Dermis blood vessel endothelial cell (primary cell): ENCODE results near the gene GRAPL. TPM values are rescaled to one million over a fixed set of nuclear protein-coding genes. Genes with fewer than 3 reads are reported as not detected.
"Not testable (repeated sequence)": the region's sequence is repeated elsewhere in the genome, so short reads cannot be mapped to it uniquely, and the experiment has no call there.

Experiments
- DNase-seq: peaks from one replicate; pipeline ENCODE4 v3.0.0; 2010
- total RNA-seq: library from RNA; depleted of rRNA; stranded (reverse); fragments of >200 nt; gene quantifications from 2 replicates; pipeline ENCODE4 v1.2.3, GENCODE V29; 2014

GRAPL gene
- total RNA-seq = 17.2 and 36.1 TPM in 2 replicates

- not testable (repeated sequence) for DNase-seq
Measured at GRCh38 chr17:19127148-19127980, at the start of gene GRAPL. TSS of gene GRAPL (plus strand) at chr17:19127589. CDS start at chr17:19127620, 31 bp downstream.

GRCh38 chr17:19088804-19089685 lies 38.3 kb upstream of the GRAPL start:
- not testable (repeated sequence) for DNase-seq

GRCh38 chr17:19090058-19090772 lies 37.2 kb upstream of the GRAPL start:
- DNase-seq = not testable (repeated sequence)

GRCh38 chr17:19092737-19093683 lies 34.4 kb upstream of the GRAPL start:
- peak; percentile 19 for DNase-seq

GRCh38 chr17:19093684-19094438 lies 33.5 kb upstream of the GRAPL start:
- DNase-seq = not testable (repeated sequence)

GRCh38 chr17:19108517-19108916 lies 18.9 kb upstream of the GRAPL start:
- DNase-seq = peak; percentile 40

- DNase-seq = not testable (repeated sequence)
Measured at GRCh38 chr17:19110189-19111097, 16.9 kb upstream of the GRAPL start.

GRCh38 chr17:19111111-19111711 lies 16.2 kb upstream of the GRAPL start:
- peak; percentile 56 for DNase-seq

- peak; percentile 72 for DNase-seq
Measured at GRCh38 chr17:19111801-19112458, 15.5 kb upstream of the GRAPL start.

- peak; percentile 8 for DNase-seq
Measured at GRCh38 chr17:19112459-19112826, 14.9 kb upstream of the GRAPL start.

GRCh38 chr17:19118695-19119094 lies 8.7 kb upstream of the GRAPL start:
- not testable (repeated sequence) for DNase-seq

- DNase-seq = not testable (repeated sequence)
Measured at GRCh38 chr17:19125289-19125688, 2.1 kb upstream of the GRAPL start.

GRCh38 chr17:19129500-19129899 lies 2.1 kb downstream of the GRAPL start:
- not testable (repeated sequence) for DNase-seq

- DNase-seq = not testable (repeated sequence)
Measured at GRCh38 chr17:19131108-19131507, 3.7 kb downstream of the GRAPL start.

- DNase-seq = not testable (repeated sequence)
Measured at GRCh38 chr17:19131772-19132171, 4.4 kb downstream of the GRAPL start.

- DNase-seq = not testable (repeated sequence)
Measured at GRCh38 chr17:19133793-19134192, 6.4 kb downstream of the GRAPL start.

GRCh38 chr17:19135391-19135790 lies 8.0 kb downstream of the GRAPL start:
- not testable (repeated sequence) for DNase-seq

GRCh38 chr17:19136138-19136537 lies 8.7 kb downstream of the GRAPL start:
- DNase-seq = not testable (repeated sequence)
